Activated CD4-positive, alpha-beta T cell treated with anti-CD3 and anti-CD28 coated beads, Interleukin-2, amount 50 U/mL, for 4 hours (primary cell): Measurements from ENCODE around the gene ELF1.
A peak's percentile ranks its signal among the peaks of the same experiment; 100 is the strongest.
"Not testable (repeated sequence)": the region's sequence is repeated elsewhere in the genome, so short reads cannot be mapped to it uniquely, and the experiment has no call there.

Source experiments
- DNase-seq, 2 experiments: peaks; one replicate each; pipeline ENCODE4 v3.0.0-alpha.2; 2020

The ELF1 gene

DNA sequence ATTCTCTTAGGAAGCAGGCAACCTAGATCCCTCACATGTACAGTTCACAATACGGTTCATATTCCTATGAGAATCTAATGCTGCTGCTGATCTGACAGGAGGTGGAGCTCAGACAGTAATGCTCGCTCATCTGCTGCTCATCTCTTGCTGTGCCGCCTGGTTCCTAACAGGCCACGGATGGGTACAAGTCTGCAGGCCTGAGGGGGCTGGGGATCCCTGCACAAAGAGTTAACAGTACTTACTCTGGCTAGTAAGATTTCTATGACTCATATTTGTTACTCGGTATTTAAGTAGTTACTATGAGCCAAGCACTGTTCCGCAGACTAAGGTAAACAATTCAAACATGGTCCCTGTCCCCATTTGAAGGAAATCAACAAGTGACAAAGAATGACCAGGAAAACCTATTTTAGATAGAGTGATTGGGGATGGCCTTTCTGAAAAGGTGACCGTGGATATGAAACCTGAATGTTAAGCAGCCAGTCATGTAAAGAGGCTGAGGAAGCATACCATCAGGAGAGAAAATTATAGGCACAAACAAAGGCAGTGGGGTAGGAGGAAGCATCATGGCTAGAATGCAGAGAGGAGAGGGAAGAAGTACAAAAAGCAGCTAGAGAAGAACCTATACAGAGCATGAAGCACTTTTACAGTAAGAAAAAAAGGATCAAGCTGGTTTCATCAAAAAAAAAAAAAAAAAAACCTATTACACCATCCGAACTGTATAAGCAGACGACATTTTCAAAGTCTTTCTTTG lies 21.6 kb upstream of the ELF1 start:
- DNase-seq = no peak

DNA sequence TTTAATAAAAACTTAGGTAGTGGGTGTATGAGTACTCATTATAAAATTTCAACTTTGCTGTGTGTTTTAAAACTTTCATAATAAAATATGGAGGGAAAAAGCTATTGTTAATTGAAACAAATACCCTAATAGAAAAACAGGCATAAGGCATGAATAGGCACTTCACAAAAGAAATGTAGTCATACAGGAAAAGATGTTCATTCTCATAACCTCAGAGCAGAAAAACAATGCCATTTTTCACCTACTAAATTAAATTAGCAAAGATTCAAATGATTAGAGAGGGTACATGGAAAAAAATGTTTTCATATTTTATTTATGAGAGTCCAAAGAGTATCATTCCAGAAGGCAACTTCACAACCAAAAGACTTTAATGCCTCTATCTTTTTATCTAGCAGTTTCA lies 20.6 kb upstream of the ELF1 start:
- DNase-seq = no peak

DNA sequence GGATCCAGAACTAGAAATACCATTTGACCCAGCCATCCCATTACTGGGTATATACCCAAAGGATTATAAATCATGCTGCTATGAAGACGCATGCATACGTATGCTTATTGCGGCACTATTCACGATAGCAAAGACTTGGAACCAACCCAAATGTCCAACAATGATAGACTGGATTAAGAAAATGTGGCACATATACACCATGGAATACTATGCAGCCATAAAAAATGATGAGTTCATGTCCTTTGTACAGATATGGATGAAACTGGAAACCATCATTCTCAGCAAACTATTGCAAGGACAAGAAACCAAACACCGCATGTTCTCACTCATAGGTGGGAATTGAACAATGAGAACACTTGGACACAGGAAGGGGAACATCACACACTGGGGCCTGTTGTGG lies 17.4 kb upstream of the ELF1 start:
- DNase-seq = not testable (repeated sequence)

DNA sequence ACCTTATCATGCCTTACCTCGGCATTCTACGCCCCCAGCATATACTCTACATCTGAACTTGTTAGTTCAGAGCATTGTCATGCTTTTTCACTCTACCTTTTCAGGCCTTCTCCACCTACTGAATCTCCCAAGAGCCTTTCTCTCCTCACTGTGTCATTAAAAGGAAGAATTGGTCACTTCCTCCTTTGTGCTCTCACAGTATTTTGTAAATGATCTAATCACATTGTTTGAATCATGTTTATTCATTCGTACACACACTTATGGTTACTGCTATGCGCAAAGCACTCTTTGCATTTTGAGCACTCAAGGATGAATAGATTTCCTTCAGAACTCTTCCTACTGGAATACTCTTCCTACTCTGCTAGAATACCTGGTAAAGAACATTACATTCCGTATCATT lies 15.8 kb upstream of the ELF1 start:
- no peak for DNase-seq

DNA sequence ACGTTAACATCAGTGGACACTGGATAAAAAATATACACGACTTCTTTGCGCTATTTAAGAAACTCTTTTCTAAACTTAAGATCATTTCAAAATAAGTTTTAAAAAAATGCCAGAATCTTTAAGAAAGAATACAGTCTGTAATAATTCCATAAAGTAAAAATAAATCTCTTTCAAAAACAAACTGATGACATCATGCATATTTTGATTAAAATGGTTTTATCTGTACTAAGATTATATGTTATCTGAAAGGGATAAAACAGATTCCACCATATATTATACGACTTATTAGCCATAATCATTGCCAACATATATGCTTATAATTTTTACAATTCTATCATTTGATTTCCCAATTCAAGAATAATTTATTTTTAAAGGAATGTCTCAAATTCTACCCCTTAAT lies 15.3 kb upstream of the ELF1 start:
- no peak for DNase-seq

DNA sequence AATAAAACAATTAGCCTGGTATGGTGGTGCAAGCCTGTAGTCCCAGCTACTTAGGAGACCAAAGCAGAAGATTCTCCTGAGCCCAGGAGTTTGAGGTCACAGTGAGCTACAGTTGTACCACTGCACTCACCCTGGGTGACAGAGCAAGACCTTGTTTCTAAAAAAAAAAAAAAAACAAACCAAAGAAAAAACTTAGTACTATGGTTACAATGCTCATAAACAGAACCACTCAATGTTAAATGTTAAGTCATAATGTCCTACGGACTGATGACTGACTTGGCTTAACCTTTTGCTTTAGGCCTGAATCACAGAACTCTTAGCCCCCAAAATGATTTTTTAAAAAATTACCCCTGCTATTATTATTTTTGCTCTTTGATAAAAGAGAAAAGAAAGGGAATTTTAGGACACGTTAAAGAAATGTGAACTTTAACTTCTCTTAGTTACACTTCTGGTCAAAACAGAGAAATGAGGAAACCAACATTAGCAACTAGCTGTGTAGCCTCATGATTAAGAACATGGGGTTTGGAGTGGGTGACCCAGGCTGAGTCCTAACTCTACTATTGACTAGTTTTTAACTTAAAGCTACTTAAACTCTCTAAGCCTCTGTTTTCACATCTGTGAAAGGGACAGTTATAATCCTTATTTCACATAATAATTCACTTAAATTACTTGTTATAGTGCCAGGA lies 13.7 kb upstream of the ELF1 start:
- no peak for DNase-seq

DNA sequence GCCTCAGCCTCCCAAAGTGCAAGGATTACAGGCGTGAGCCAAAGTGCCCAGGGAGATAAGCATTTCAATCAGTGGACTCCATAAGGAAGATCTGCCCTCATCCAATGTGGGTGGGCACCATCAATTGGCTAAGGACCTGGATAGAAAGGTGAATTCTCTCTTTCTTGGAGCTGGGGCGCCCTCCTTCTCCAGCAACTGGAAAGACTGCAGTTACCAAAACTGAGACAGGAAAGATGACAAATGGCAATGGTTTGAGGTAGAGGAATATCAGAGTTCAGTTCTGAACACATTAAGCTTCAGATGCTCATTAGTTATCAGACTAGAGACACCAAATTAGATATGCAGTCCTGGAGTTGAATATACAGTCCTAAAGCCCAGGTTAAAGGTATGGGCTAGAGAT lies 10.5 kb upstream of the ELF1 start:
- peak in 1 of 2 experiments; percentile 2 for DNase-seq

DNA sequence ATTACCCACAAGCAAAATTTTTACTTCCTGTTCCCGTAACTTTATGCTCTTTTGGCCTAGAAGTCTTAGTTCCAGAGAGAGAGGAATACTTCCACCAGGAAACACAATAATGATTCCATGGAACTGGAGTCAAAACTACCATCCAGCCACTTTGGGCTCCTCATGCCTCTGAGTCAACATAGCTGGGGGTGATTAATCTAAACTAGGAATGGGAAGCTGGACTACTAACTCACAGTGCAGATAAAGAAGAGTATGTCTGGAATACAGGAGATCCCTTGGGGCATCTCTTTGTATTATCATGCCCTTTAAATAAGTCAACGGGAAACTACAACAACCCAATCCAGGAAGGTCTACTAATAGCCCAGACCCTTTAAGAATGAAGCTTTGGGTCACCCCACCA lies 8.9 kb upstream of the ELF1 start:
- no peak for DNase-seq

DNA sequence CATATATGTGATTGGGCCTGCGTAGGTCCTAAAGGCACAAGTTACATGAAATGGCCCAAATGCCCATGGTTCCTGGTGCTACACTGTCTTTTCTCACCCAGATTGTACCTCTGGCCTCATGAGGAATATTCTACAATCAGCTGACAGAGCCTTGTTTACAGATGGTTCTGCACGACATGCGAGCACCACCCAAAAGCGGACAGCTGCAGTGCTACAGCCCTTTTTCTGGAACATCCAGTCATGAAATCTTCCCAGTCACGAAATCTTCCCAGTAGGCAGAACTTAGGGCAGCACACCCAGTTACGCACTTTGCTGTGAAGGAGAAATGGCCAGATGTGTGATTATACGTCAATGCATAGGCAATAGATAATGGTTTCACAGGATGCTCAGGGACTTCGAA lies 7.7 kb upstream of the ELF1 start:
- DNase-seq = no peak

DNA sequence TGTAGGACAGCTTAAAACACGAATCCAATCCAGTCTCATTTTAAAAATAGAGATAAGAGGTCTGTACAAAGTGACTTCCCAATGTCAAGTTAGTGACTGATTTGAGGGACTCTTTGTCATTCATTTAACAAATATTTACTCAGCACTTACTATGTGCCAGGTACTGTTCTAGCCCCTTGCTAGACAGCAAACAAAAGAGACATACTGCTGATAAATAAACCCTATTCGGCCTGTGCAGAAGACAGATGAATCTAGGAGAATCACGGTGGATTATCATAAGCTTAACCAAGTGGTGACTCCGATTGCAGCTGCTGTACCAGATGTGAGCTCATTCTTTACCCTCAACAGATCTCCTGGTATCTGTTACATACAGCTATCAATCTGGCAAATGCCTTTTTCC lies 6.4 kb upstream of the ELF1 start:
- no peak for DNase-seq

DNA sequence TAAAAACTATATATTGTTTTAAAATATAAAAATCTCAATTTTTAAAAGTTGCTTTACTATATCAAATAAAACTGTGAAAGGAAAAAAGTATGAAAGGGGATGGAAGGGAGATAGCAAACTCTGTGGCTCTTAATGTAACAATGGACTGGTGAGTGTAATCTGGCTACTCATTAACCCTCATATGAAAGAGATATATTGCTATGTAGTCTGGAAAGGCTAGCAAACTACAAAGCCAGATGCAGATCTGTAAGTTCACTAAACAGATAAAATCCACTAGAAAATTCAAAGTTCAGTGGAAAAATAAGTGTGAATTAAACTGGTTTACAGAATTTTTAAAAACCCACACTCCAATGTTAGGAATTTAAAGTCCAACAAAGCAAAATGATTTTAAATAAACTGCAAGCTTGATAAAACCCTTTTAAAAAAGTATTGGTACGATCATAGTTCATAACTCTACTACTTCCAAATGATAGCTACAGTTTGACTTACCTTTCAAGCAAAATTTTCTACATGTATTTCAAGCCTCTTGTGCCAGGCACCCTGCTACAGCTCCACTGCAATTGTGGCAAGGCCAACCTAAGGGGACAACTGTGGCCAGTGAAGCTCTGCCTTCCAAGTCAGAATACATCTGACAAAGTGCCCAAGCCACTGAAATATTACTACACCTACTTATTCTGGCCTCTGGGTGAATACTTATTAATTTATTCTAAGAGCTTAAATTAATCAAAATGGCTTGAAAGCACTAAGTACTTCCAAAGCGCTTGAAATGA lies 647 bp upstream of the ELF1 start:
- DNase-seq = no peak

DNA sequence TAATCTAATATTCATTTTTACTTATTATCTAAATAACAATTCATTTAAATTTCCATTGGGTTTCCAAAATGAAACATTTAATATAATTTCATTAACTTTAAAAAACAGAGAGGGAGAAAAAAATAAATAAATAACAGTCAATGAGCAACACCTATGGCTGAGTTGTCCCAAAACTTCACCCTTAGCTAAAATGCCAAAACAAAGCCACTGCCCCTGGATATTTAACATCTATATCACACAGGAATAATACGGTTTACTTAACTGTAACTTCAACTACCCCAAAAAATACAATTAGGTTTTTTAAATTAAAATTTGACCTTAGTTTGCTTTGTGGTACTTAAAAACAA lies 541 bp downstream of the ELF1 start:
- DNase-seq = no peak

DNA sequence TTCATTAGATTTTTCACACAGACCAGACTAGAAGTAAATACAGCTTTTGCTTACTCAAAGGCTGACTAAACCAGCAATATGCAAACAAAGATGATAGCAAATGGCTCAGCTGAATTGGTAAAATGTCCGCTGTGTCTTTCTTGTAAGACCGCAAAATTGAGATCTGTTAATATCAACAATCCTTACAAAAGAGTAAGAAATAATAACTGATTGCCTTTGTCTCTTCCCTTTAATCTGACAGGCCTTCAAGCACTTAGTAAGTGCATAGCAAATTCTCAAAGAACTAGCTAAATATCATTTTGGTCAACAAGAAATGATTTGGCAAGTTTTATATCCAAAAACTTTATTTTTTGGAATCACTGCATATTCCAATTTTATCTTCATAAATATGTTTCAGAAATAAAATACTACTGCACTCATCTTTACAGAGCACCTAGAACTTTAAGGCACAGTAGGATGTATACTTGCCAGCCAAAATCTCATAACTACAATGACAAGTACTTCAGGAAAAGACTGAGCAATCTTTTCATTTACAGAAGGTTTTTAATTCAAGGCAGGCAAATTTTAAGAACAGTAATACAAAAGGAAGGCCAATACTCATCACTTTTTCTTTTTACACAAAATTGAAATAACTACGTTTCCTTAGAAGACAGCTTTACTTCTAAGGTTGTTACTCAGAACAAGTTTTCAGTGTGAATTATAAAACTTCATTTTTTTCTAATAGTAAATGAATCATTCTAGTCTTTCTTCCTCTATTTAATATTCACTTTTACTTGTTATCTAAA lies 1.1 kb downstream of the ELF1 start:
- no peak for DNase-seq

DNA sequence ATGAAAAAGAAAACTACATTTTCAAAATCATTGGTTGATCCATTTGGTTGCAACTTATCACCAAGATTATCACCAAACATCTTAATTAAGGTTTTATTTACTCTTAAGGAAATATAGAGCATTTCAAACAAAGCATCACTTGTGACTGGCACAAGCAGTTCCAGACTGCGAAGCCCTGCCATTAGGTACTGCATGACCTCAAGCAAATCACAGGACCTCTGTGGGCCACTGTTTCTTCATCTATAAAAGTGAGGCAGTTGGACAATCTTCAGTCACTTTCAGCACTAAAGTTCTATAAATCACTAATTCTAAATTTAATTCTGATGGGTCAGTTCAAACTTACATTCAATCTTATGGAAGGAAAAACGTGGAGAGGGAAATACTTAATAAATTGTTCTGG lies 2.0 kb downstream of the ELF1 start:
- DNase-seq = no peak

DNA sequence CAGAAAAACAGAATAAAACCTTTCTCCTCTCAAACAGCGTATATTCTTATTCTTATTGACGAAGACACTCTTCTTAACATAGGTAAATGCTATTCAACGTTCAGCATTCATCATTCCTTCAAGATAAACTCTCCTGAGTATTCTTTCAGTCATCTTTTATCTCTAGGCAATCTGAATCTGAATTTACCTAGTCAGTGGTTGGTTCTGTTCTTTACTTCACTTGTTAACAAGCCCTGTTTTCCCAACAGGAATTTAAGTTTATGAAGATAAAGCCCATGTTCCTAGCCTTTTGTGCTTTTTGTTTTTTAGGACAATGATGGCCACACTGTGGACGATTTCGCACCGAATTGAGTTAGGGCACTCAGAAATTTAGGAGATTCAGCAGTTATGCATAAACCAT lies 3.2 kb downstream of the ELF1 start:
- no peak for DNase-seq

DNA sequence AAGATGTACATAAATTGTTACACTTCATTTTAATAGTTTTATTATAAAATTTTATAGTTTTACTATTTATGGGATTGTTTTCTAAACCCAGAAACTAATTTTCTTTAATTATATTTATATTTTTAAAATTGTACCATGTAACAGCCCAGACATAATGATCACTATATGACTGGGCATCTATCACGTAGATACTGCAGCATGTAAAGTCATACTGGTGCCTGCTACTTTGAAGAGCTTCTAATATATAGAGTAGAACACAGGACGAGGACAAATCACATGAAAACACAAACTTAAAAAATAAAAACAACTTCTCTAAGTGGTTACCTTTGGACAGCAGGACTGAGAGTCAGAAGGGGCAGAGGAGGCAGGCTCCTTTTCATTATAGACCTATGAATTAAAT lies 5.3 kb downstream of the ELF1 start:
- DNase-seq = no peak

DNA sequence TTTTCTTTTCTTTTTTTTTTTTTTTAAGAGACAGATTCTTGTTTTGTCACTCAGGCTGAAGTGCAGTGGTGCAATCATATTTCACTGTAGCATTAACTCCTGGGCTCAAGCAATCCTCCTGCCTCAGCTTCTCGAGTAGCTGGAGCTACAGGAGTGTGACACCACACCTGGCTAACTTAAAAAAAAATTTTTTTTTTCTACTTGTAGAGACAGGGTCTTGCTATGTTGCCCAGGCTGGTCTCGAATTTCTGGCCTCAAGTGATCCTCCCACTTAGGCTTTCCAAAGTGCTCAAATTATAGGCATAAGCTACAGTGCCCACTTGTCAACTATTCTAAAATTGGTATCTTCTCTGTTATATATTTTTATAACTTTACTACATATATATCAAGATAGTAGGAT lies 6.6 kb downstream of the ELF1 start:
- DNase-seq = no peak

DNA sequence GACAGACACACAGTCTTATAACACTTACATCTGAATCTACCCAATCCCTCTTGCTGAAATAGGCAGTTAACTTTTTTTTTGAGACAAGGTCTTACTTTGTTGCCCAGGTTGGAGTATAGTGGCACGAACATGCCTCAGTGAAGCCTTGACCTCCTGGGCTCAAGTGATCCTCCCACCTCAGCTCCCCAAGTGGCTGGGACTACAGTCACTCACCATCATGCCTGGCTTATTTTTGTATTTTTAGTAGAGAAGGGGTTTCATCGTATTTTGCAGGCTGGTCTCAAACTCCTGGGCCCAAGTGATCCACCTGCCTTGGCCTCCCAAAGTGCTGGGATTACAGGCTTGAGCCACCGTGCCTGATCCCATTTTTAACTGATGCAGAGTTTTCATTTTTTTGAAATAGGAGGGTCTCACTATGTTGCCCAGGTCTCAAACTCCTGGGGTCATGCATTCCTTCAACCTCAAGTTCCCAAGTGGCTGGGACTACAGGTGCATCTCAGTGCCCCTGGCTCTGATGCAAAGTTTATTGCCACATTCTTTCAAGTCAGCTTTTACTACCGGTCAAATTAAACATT lies 7.6 kb downstream of the ELF1 start:
- DNase-seq = no peak

DNA sequence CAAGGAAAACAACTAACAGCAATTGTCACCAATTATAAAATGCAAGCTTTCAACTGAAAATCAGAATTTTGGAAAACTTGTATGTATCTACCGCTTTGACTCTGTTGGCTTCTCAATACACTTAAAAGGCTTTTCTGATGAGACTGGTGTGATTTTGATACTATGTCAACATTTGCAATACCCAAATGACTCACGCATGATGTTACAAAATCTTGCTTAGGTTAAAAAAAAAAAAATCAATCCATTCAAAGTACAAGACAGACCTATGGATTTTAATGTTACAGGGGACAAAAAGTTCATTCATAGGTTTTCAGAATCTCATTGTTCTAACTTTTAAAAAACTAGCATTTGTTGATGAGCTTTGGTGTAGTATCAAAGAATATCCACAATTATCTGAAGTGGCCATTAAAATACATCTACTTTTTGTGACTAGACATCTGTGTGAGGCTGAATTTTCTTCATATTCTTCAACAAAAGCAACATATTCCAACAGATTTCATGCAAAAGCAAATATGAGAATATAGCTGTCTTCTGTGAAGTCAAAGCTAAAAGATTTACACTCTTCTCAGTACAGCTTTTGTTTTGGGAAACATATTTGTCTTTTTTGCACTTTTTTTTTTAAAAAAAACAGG lies 10.7 kb downstream of the ELF1 start:
- DNase-seq = no peak

DNA sequence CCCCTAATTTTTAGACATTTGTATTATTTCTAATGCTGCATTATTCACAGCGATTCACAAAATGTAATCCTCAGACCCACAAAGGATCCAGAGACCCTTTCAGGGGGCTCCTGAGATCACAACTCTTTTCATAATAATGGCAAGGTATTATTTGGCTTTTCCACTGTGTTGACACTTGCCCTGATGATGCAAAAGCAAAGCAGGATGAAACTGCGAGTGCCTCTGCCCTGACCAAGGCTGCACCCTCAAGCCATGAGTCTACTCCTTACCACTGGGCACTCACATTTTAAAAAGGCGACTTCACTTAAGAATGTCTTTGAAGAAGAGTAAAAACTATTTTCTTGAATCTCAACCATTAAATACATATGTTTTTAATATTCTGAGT lies 11.4 kb downstream of the ELF1 start:
- no peak for DNase-seq

DNA sequence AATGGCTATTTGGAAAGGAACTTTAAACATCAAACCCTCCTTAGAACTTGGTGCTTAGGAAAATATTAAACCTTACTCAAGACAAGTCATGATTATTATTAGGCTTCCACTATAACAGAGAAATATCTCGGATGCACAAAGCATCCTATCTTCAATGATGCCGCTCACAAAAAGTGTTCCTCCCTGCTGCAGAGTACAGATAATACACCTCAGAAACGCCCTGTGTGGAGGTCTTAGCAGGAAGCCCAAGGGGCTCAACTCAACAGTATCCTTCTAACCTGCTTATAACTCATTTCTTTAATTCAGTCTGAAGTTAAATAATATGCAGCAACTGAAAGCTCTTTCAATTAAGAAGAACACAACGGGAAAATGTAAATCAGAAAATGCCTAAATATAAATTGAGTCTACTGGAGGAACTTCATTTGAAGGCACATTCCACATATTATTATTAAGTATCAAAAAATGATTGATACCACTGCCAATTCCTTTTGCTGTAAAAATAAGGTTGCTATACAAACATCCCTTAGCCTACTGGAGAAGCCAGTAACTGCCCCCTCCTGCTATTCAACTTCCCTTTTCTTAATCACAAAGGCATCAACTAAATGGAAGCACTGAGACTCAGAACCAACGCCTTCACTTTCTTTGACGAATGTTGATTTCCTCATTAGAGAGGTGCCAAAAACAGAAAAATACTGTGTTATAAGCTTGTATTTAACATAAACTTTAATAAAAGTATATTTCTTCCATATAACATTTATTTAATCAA lies 12.0 kb downstream of the ELF1 start:
- DNase-seq = no peak

DNA sequence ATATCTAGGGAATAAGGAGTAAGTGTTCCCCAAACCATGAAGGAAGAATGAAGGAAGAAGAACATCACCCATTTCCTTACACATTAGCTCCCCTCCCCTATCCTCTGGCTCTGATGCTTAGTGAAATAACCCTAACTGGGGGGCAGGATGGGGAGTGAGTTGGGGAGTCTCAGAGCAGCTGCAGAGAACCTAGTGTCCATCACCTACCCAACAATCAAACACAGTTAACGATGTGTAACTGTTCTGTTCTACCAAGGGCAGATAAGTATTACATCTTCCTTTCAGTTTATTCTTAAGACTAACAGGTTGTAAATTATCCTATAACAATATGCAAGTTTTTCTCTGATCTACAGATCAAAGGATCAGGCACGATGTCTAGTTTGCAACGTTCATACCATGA lies 12.8 kb downstream of the ELF1 start:
- DNase-seq = no peak
